AG04450 (cell line): Measurements from ENCODE around the gene GPS1. TPM values are rescaled to one million over a fixed set of nuclear protein-coding genes. Genes with fewer than 3 reads are reported as not detected.

ENCODE experiments used
- CTCF ChIA-PET: fragments of 300-600, 350-600 bp; formaldehyde crosslinking; extraction: SDS; loops from one replicate; lab custom pipeline; 2022; ENCODE audit warnings: antibody characterized with exemption, inconsistent platforms; lab: Charles Lee
- POLR2A ChIA-PET: fragments of 350-600 bp; formaldehyde crosslinking; extraction: SDS; loops from one replicate; lab custom pipeline; 2021; ENCODE audit warnings: antibody characterized with exemption, inconsistent platforms; lab: Yijun Ruan, JAX
- DNase-seq: peaks from one replicate; pipeline ENCODE4 v3.0.0-alpha.2; 2011; ENCODE audit warnings: low read depth, low spot score
- H3K27ac ChIP-seq: one replicate; pipeline ENCODE4 v1.5.1; 2012; ENCODE audit warnings: low read depth, low read length, control low read depth
- H3K27me3 ChIP-seq: one replicate; pipeline ENCODE4 v1.6.0; 2012; ENCODE audit warnings: low read length; ENCODE audit not compliant: control insufficient read depth, insufficient read depth
- H3K4me3 ChIP-seq: 2 replicates; pipeline ENCODE4 v1.5.1; 2011; ENCODE audit warnings: mild to moderate bottlenecking, low read depth, low read length, control low read depth
- H3K9me3 ChIP-seq: 2 replicates; pipeline ENCODE4 v1.5.1; 2012; ENCODE audit warnings: low read length; ENCODE audit not compliant: control insufficient read depth, insufficient read depth
- polyA plus RNA-seq: library from polyadenylated mRNA; depleted of rRNA; stranded (reverse); fragments of >200 nt; gene quantifications from 2 replicates; pipeline ENCODE4 v1.2.3, GENCODE V29; 2011
- TF ChIP-seq, protein P1 (sequence below): IDR thresholded peaks from 2 replicates; pipeline ENCODE4 v1.5.1; 2011; ENCODE audit warnings: low read depth, low read length, control low read depth, inconsistent platforms

GPS1 gene
- polyA plus RNA-seq, 1 experiment = 63.1 TPM

GRCh38 chr17:82091264-82092066, 39.8 kb downstream of the GPS1 start:
- CTCF ChIA-PET = no interaction called here

DNA sequence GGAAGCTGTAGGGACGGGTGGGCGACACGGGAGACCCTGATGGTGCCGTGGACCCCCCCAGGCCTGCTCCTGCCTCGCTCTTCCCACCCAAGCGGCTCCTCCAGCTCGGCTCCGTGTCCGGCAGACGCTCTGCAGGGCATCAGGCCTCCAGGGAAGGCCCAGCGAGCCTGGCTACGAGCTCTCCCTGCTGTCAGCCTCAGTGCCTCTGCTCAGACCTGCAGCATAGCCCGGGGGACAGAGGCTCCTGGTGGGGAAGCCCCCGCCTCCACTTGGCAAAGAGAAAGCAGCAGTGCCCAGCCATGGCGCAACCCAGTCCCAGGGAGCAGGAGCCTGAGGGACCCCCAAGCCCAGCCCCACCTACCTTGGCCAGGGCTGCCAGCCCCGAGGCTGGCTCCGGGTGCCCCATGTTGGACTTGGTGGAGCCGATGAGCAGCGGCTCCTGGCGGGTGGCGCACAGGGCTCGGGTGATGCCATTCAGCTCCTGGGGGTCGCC, 40.4 kb downstream of the GPS1 start:
- TF ChIP-seq, protein P1, sequence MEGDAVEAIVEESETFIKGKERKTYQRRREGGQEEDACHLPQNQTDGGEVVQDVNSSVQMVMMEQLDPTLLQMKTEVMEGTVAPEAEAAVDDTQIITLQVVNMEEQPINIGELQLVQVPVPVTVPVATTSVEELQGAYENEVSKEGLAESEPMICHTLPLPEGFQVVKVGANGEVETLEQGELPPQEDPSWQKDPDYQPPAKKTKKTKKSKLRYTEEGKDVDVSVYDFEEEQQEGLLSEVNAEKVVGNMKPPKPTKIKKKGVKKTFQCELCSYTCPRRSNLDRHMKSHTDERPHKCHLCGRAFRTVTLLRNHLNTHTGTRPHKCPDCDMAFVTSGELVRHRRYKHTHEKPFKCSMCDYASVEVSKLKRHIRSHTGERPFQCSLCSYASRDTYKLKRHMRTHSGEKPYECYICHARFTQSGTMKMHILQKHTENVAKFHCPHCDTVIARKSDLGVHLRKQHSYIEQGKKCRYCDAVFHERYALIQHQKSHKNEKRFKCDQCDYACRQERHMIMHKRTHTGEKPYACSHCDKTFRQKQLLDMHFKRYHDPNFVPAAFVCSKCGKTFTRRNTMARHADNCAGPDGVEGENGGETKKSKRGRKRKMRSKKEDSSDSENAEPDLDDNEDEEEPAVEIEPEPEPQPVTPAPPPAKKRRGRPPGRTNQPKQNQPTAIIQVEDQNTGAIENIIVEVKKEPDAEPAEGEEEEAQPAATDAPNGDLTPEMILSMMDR = no peak
- Histone ChIP-seq H3K4me3 (no peak overlapping the region), H3K9me3 (no peaks in the 10 kb centered on the region; the same call in 1 of the 2 replicates), H3K27ac (no peak overlapping the region), H3K27me3 (no peaks in the 10 kb centered on the region)
- no peak for DNase-seq
- CTCF ChIA-PET = no interaction called here
- POLR2A ChIA-PET = interaction anchor here (0.6 kb wide), 1 partner anchor 10 kb away, joined by 3 read pairs; no protein-coding TSS in a partner anchor

More at GRCh38 chr17:82091264-82092066, 39.8 kb downstream of the GPS1 start:
- Histone ChIP-seq H3K4me3 (no peak overlapping the region), H3K9me3 (no peaks in the 10 kb centered on the region; the same call in 1 of the 2 replicates), H3K27me3 (no peaks in the 10 kb centered on the region), H3K27ac (no peak overlapping the region)
- DNase-seq = no peak
- TF ChIP-seq, protein P1 = no peak
- POLR2A ChIA-PET = no interaction called here

DNA sequence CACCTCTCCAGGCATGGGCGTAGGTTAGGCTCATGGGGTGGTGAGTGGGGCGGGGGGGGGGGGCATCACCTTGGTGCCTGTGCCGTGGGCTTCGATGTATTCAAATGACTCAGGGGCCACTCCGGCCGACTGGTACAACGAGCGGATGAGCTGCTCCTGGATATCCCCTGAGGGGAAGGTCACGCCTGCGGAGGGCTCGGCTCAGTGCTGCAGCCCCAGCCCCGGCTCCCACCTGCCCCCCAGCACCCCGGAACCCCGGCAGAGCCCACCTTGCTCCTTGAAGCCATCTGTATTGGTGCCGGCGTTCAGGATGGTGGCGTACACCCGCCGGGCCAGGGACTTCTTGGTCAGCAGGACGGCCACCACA, 40.9 kb downstream of the GPS1 start:
- Histone ChIP-seq H3K4me3 (no peak overlapping the region), H3K27me3 (no peaks in the 10 kb centered on the region), H3K9me3 (no peaks in the 10 kb centered on the region; the same call in 1 of the 2 replicates), H3K27ac (no peak overlapping the region)
- DNase-seq = no peak
- POLR2A ChIA-PET = interaction anchor here (0.6 kb wide), 1 partner anchor 11 kb away, joined by 3 read pairs; no protein-coding TSS in a partner anchor
- TF ChIP-seq, protein P1 = no peak
- CTCF ChIA-PET = no interaction called here

DNA sequence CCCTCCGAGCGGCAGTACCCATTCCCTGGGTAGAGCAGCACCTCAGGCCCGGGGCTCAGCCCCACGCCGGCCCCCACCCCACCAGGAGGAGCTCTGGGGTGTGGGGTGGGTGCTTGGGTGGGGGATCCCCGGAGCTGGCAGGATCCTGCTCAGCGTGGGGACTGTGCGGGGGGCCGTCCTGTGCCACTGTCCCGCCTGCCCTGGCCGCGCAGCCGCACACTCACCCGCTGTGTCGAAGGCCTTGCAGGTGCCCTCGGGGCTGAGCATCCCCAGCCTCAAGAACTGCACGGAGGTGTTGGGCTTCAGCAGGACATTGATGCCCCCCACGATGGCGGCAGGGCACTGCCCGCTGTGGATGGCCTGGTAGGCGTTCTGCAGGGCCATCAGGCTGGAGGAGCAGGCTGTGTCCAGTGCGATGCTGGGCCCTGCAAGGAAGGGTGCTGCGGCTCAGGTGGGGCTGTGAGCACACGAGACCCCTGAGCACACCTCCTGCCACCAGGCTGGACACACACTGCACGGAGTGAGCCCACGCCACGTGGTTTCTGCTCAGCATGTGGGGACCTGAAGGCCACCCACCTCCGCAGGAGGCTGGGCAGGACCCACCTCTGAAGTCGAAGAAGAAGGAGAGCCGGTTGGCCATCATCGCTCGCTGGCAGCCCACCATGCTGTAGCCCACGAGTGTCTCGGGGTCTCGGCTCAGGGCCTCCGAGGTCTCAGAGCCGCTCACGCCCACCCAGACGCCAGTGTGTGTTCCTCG, 41.5 kb downstream of the GPS1 start:
- CTCF ChIA-PET = no interaction called here
- H3K27ac ChIP-seq = no peak overlapping the region
- H3K27me3 ChIP-seq = no peaks in the 10 kb centered on the region
- H3K9me3 ChIP-seq = no peaks in the 10 kb centered on the region; the same call in 1 of the 2 replicates
- TF ChIP-seq, protein P1 = no peak
- POLR2A ChIA-PET = no interaction called here
- DNase-seq = no peak
- H3K4me3 ChIP-seq = no peak overlapping the region
